ENCODE measurements around the gene HTR3C. TPM values are rescaled to one million over a fixed set of nuclear protein-coding genes. Genes with fewer than 3 reads are reported as not detected.

Gene HTR3C
- total RNA-seq, 2 donors from 2014 or later = not detected

GRCh38 chr3:184029443-184029842, 23.4 kb upstream of the HTR3C start:
- Mint-ChIP-seq H3K27ac (no peak overlapping the region), H3K9me3 (no peaks in the 10 kb centered on the region), H3K36me3 (ENCODE audit: low read depth) (no peaks in the 10 kb centered on the region), H3K27me3 (ENCODE audit: insufficient read depth) (peaks cover 11% of the 10 kb centered on the region), H3K4me3 (no peak overlapping the region), H3K4me1 (no peaks in the 10 kb centered on the region)
- no peaks in the 10 kb centered on the region for H3K4me1 ChIP-seq (ENCODE audit: control insufficient read depth, insufficient read depth, low read length)
- no peaks in the 10 kb centered on the region for H3K27me3 ChIP-seq (ENCODE audit: control insufficient read depth, insufficient read depth, low read length, poor library complexity, severe bottlenecking)
- no peak for DNase-seq
- no peaks in the 10 kb centered on the region for H3K36me3 ChIP-seq (ENCODE audit: control insufficient read depth, insufficient read depth, low read length)
- H3K9me3 ChIP-seq (ENCODE audit: control insufficient read depth, low read length) = no peaks in the 10 kb centered on the region
- WGBS, 2 experiments (ENCODE audit: insufficient coverage in 1 of 2, insufficient read length in 1 of 2) = 98 to 100% methylated on average over 2 of the region's 2 CpGs
- TF ChIP-seq, protein P1, sequence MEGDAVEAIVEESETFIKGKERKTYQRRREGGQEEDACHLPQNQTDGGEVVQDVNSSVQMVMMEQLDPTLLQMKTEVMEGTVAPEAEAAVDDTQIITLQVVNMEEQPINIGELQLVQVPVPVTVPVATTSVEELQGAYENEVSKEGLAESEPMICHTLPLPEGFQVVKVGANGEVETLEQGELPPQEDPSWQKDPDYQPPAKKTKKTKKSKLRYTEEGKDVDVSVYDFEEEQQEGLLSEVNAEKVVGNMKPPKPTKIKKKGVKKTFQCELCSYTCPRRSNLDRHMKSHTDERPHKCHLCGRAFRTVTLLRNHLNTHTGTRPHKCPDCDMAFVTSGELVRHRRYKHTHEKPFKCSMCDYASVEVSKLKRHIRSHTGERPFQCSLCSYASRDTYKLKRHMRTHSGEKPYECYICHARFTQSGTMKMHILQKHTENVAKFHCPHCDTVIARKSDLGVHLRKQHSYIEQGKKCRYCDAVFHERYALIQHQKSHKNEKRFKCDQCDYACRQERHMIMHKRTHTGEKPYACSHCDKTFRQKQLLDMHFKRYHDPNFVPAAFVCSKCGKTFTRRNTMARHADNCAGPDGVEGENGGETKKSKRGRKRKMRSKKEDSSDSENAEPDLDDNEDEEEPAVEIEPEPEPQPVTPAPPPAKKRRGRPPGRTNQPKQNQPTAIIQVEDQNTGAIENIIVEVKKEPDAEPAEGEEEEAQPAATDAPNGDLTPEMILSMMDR (conservative IDR thresholded peaks at IDR 0.05) = no peak
- no peak overlapping the region for H3K9ac ChIP-seq (ENCODE audit: extremely low read depth, low read length, poor library complexity, severe bottlenecking)
- H3K27ac ChIP-seq (ENCODE audit: low read depth, low read length) = no peak overlapping the region
- H3K4me3 ChIP-seq (ENCODE audit: low read length) = no peak overlapping the region

GRCh38 chr3:184030536-184030935, 22.3 kb upstream of the HTR3C start:
- H3K27ac Mint-ChIP-seq = no peak overlapping the region

DNA sequence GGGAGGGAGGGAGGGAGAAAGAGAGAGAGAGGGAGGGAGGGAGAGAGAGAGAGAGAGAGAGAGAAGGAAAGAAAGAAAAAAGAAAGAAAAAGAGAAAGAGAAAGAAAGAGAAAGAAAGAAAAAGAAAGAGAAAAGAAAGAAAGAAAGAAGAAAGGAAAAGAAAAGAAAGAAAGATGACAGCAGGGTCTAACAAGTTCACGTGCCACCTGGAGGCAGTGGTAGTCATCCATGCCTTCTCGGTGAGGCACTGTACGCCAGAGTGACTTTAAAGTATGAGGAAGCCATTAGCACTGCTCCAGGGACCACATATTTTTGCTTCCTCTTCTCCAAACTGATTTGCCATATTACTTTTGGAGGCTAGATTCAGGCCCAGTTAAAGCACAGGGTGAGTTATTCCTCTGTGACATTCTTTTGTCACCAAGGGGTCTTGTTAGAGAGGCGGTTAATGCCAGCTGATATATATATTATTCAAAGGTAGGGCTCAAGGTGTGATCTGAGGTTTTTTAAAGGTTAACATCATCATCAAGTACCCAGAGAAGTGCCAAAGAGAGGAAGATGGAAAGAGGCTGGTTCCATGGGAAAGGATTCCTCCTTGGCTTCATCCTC, 21.6 kb upstream of the HTR3C start, which contains the start of gene HTR3D:
Gene HTR3D (plus strand): TSS at position 556 of the 606 bp plus-strand sequence. CDS start 0 bp downstream, at position 556.
- no peaks in the 10 kb centered on the region for H3K36me3 ChIP-seq (ENCODE audit: control insufficient read depth, insufficient read depth, low read length)
- H3K36me3 Mint-ChIP-seq (ENCODE audit: low read depth) = no peaks in the 10 kb centered on the region

More at GRCh38 chr3:184030536-184030935, 22.3 kb upstream of the HTR3C start:
- Histone ChIP-seq H3K9ac (ENCODE audit: extremely low read depth, low read length, poor library complexity, severe bottlenecking) (no peak overlapping the region), H3K27ac (ENCODE audit: low read depth, low read length) (no peak overlapping the region), H3K4me1 (ENCODE audit: control insufficient read depth, insufficient read depth, low read length) (no peaks in the 10 kb centered on the region), H3K36me3 (ENCODE audit: control insufficient read depth, insufficient read depth, low read length) (no peaks in the 10 kb centered on the region), H3K4me3 (ENCODE audit: low read length) (no peak overlapping the region), H3K9me3 (ENCODE audit: control insufficient read depth, low read length) (no peaks in the 10 kb centered on the region), H3K27me3 (ENCODE audit: control insufficient read depth, insufficient read depth, low read length, poor library complexity, severe bottlenecking) (no peaks in the 10 kb centered on the region)
- H3K4me1 Mint-ChIP-seq = no peaks in the 10 kb centered on the region
- no peaks in the 10 kb centered on the region for H3K9me3 Mint-ChIP-seq
- peaks cover 11% of the 10 kb centered on the region for H3K27me3 Mint-ChIP-seq (ENCODE audit: insufficient read depth)
- WGBS, 2 experiments (ENCODE audit: insufficient coverage in 1 of 2, insufficient read length in 1 of 2) = 91% methylated on average over 3 of the region's 3 CpGs; no CpG with 5 or more reads in 1 of the 2 experiments
- DNase-seq = no peak
- TF ChIP-seq, protein P1 (conservative IDR thresholded peaks at IDR 0.05) = no peak
- H3K4me3 Mint-ChIP-seq = no peak overlapping the region
- H3K36me3 Mint-ChIP-seq (ENCODE audit: low read depth) = no peaks in the 10 kb centered on the region

More for the DNA sequence above, 21.6 kb upstream of the HTR3C start, which contains the start of gene HTR3D:
- WGBS, 2 experiments (ENCODE audit: insufficient coverage in 1 of 2, insufficient read length in 1 of 2) = 87 to 90% methylated on average over 3 to 4 of the region's 4 CpGs
- no peaks in the 10 kb centered on the region for H3K4me1 Mint-ChIP-seq
- H3K4me3 ChIP-seq (ENCODE audit: low read length) = no peak within 1 kb of the TSS
- H3K27me3 ChIP-seq (ENCODE audit: control insufficient read depth, insufficient read depth, low read length, poor library complexity, severe bottlenecking) = no peaks in the 10 kb centered on the region
- no peaks in the 10 kb centered on the region for H3K4me1 ChIP-seq (ENCODE audit: control insufficient read depth, insufficient read depth, low read length)
- no peak within 1 kb of the TSS for H3K4me3 Mint-ChIP-seq
- H3K27me3 Mint-ChIP-seq (ENCODE audit: insufficient read depth) = peaks cover 13% of the 10 kb centered on the region
- no peak within 1 kb of the TSS for H3K9ac ChIP-seq (ENCODE audit: extremely low read depth, low read length, poor library complexity, severe bottlenecking)
- TF ChIP-seq, protein P1 (conservative IDR thresholded peaks at IDR 0.05) = no peak
- H3K27ac Mint-ChIP-seq = no peak within 1 kb of the TSS
- H3K9me3 ChIP-seq (ENCODE audit: control insufficient read depth, low read length) = no peaks in the 10 kb centered on the region
- DNase-seq = no peak
- H3K9me3 Mint-ChIP-seq = no peaks in the 10 kb centered on the region
- H3K27ac ChIP-seq (ENCODE audit: low read depth, low read length) = no peak within 1 kb of the TSS

Data from endodermal cell (in vitro differentiated cells).